ENCODE data around the gene TRIM32. TPM values are rescaled to one million over a fixed set of nuclear protein-coding genes. Genes with fewer than 3 reads are reported as not detected.

TRIM32 gene
- total RNA-seq, 1 donor from 2014 or later = 12.8 TPM

GRCh38 chr9:116749176-116749575 is 62.1 kb downstream of the TRIM32 start:
- H3K27ac ChIP-seq = no peak overlapping the region
- no peak for DNase-seq (ENCODE audit: extremely low spot score in 2 of 2)
- no peaks in the 10 kb centered on the region for H3K36me3 ChIP-seq
- no peak overlapping the region for H3K4me3 ChIP-seq
- intact Hi-C loops (cut with DNase I) = no loop called here
- H3K27me3 ChIP-seq = no peaks in the 10 kb centered on the region
- H3K9me3 ChIP-seq = no peaks in the 10 kb centered on the region
- no peaks in the 10 kb centered on the region for H3K4me1 ChIP-seq
- TF ChIP-seq POLR2AphosphoS5 (IDR thresholded peaks at IDR 0.05; ENCODE audit: insufficient read depth in 1 of 2, low read depth in 1 of 2) = no peak
- no peak for TF ChIP-seq CTCF (IDR thresholded peaks at IDR 0.05)
- no peak for TF ChIP-seq POLR2A (IDR thresholded peaks at IDR 0.05)

- TF ChIP-seq POLR2A (IDR thresholded peaks at IDR 0.05) (no peak), CTCF (IDR thresholded peaks at IDR 0.05) (no peak), POLR2AphosphoS5 (IDR thresholded peaks at IDR 0.05; ENCODE audit: insufficient read depth in 1 of 2, low read depth in 1 of 2) (no peak)
- no peaks in the 10 kb centered on the region for H3K36me3 ChIP-seq
- H3K9me3 ChIP-seq = no peaks in the 10 kb centered on the region
- no peak overlapping the region for H3K4me3 ChIP-seq
- H3K27me3 ChIP-seq = no peaks in the 10 kb centered on the region
- no peak overlapping the region for H3K27ac ChIP-seq
- intact Hi-C loops (cut with DNase I) = no loop called here
- H3K4me1 ChIP-seq = no peaks in the 10 kb centered on the region
- DNase-seq (ENCODE audit: extremely low spot score in 2 of 2) = no peak
Measured at GRCh38 chr9:116749772-116750171, 62.7 kb downstream of the TRIM32 start.

GRCh38 chr9:116750510-116750909 is 63.4 kb downstream of the TRIM32 start:
- H3K36me3 ChIP-seq = no peaks in the 10 kb centered on the region
- H3K27me3 ChIP-seq = no peaks in the 10 kb centered on the region
- intact Hi-C loops (cut with DNase I) = no loop called here
- no peaks in the 10 kb centered on the region for H3K9me3 ChIP-seq
- no peaks in the 10 kb centered on the region for H3K4me1 ChIP-seq
- TF ChIP-seq POLR2AphosphoS5 (IDR thresholded peaks at IDR 0.05; ENCODE audit: insufficient read depth in 1 of 2, low read depth in 1 of 2) (no peak), CTCF (IDR thresholded peaks at IDR 0.05) (no peak), POLR2A (IDR thresholded peaks at IDR 0.05) (no peak)
- H3K27ac ChIP-seq = no peak overlapping the region
- no peak overlapping the region for H3K4me3 ChIP-seq
- DNase-seq (ENCODE audit: extremely low spot score in 2 of 2) = no peak
